H1 (cell line): Measurements from ENCODE around the gene DOCK11. TPM values are rescaled to one million over a fixed set of nuclear protein-coding genes. Genes with fewer than 3 reads are reported as not detected.

Experiments used
- CTCF ChIA-PET: fragments of 300-600 bp; sonication (Branson Sonifier 250); formaldehyde crosslinking; loops from one replicate; lab custom pipeline; 2021; ENCODE audit not compliant: partially characterized antibody; lab: Charles Lee
- POLR2A ChIA-PET: fragments of 300-600 bp; sonication (Branson Sonifier 250); formaldehyde crosslinking; loops from one replicate; lab custom pipeline; 2021; ENCODE audit warnings: inconsistent platforms; ENCODE audit not compliant: partially characterized antibody; lab: Charles Lee
- DNase-seq, 2 experiments: peaks; one replicate each; pipeline versions ENCODE4 v3.0.0 to v3.0.0-alpha.2; 2010 to 2022; ENCODE audit warnings: low spot score in 2 of 2, low read depth in 1 of 2, mixed read lengths in 1 of 2
- FAIRE-seq: peaks from 2 replicates; lab custom pipeline; 2011; peaks lifted over from hg19 to GRCh38; lab: Jason Lieb, UNC
- H2AFZ ChIP-seq: 2 replicates; pipeline ENCODE4 v1.8.1; 2012; ENCODE audit warnings: low read length, inconsistent platforms
- H2AK5ac ChIP-seq: 2 replicates; pipeline ENCODE4 v1.6.1; 2013; ENCODE audit warnings: low read depth, low read length
- H2BK120ac ChIP-seq: replicated peaks from 2 replicates; pipeline ENCODE3; 2013; ENCODE audit warnings: low read depth, low read length, inconsistent platforms
- H2BK12ac ChIP-seq: 2 replicates; pipeline ENCODE4 v1.6.1; 2013; ENCODE audit warnings: low read depth, low read length
- H2BK15ac ChIP-seq: 2 replicates; pipeline ENCODE4 v1.6.1; 2013; ENCODE audit warnings: low read length
- H2BK20ac ChIP-seq: 2 replicates; pipeline ENCODE4 v1.6.1; 2013; ENCODE audit warnings: low read length
- H2BK5ac ChIP-seq: 2 replicates; pipeline ENCODE4 v1.6.1; 2013; ENCODE audit warnings: low read depth, low read length
- H3K14ac ChIP-seq: 2 replicates; pipeline ENCODE4 v1.6.1; 2013; ENCODE audit warnings: inconsistent platforms; ENCODE audit not compliant: insufficient read length
- H3K18ac ChIP-seq: 2 replicates; pipeline ENCODE4 v1.6.1; 2013; ENCODE audit warnings: low read length; ENCODE audit errors: extremely low read depth
- H3K23ac ChIP-seq: 2 replicates; pipeline ENCODE4 v1.6.1; 2013; ENCODE audit warnings: inconsistent platforms; ENCODE audit not compliant: insufficient read length
- H3K23me2 ChIP-seq: 2 replicates; pipeline ENCODE4 v1.6.1; 2013; ENCODE audit warnings: low read depth, low read length
- H3K27ac ChIP-seq: 2 replicates; pipeline ENCODE4 v1.6.1; 2011; ENCODE audit warnings: low read depth, low read length, inconsistent platforms
- H3K27me3 ChIP-seq, 4 experiments: replicated peaks in 1 of 4; 1 replicate in 1 of 4; 2 replicates in 3 of 4; pipeline versions ENCODE4 v1.6.1 to v1.8.1; 2011 to 2013; ENCODE audit warnings: low read length in 3 of 4, mild to moderate bottlenecking in 3 of 4, inconsistent platforms in 2 of 4, mixed read lengths in 2 of 4, moderate library complexity in 1 of 4; ENCODE audit not compliant: control insufficient read depth in 3 of 4, insufficient read depth in 3 of 4; ENCODE audit errors: extremely low read depth in 1 of 4
- H3K36me3 ChIP-seq, 4 experiments: 2 replicates each; pipeline versions ENCODE4 v1.6.1 to v1.8.1; 2011 to 2013; ENCODE audit warnings: mild to moderate bottlenecking in 4 of 4, low read length in 3 of 4, moderate library complexity in 2 of 4, control low read depth in 1 of 4, inconsistent platforms in 1 of 4; ENCODE audit not compliant: insufficient read depth in 4 of 4, control insufficient read depth in 2 of 4
- H3K4ac ChIP-seq: replicated peaks from 2 replicates; pipeline ENCODE3; 2013; ENCODE audit warnings: low read length, low read depth, mixed read lengths, inconsistent platforms; ENCODE audit not compliant: insufficient read length
- H3K4me1 ChIP-seq, 4 experiments: replicated peaks in 1 of 4; 1 replicate in 1 of 4; 2 replicates in 3 of 4; pipeline versions ENCODE4 v1.6.1 to v1.8.1; 2011 to 2013; ENCODE audit warnings: low read length in 3 of 4, inconsistent platforms in 2 of 4, mixed read lengths in 1 of 4; ENCODE audit not compliant: insufficient read depth in 4 of 4, control insufficient read depth in 3 of 4
- H3K4me2 ChIP-seq, 2 experiments: 2 replicates each; pipeline versions ENCODE4 v1.6.1 to v1.8.1; 2011 to 2013; ENCODE audit warnings: low read depth in 2 of 2, low read length in 2 of 2, control low read depth in 1 of 2, inconsistent platforms in 1 of 2, mild to moderate bottlenecking in 1 of 2; ENCODE audit not compliant: insufficient read depth in 1 of 2
- H3K4me3 ChIP-seq, 4 experiments: fragments of 200-600, 300-600 bp in 1 of 4; sonication (generic), shearing (Covaris generic), sonication (Bioruptor Twin) in 1 of 4; 2 replicates each; pipeline versions ENCODE4 v1.5.1 to v1.8.1; 2011 to 2016; ENCODE audit warnings: low read length in 4 of 4, low read depth in 3 of 4, control low read depth in 2 of 4, inconsistent platforms in 2 of 4, mild to moderate bottlenecking in 2 of 4, mixed read lengths in 1 of 4, moderate library complexity in 1 of 4; ENCODE audit not compliant: insufficient read depth in 2 of 4; ENCODE audit errors: extremely low read depth in 1 of 4
- H3K56ac ChIP-seq: replicated peaks from 2 replicates; pipeline ENCODE3; 2013; ENCODE audit warnings: low read depth, mild to moderate bottlenecking, mixed read lengths, low read length, inconsistent platforms; ENCODE audit not compliant: insufficient read length
- H3K79me1 ChIP-seq: 2 replicates; pipeline ENCODE4 v1.6.1; 2013; ENCODE audit warnings: low read depth, low read length, control low read depth
- H3K79me2 ChIP-seq, 2 experiments: 2 replicates each; pipeline versions ENCODE4 v1.6.1 to v1.8.1; 2012 to 2013; ENCODE audit warnings: low read length in 2 of 2, mild to moderate bottlenecking in 2 of 2, inconsistent platforms in 1 of 2; ENCODE audit not compliant: insufficient read depth in 2 of 2, control insufficient read depth in 1 of 2
- H3K9ac ChIP-seq, 4 experiments: replicated peaks in 1 of 4; 1 replicate in 1 of 4; 2 replicates in 3 of 4; pipeline versions ENCODE4 v1.6.1 to v1.8.1; 2011 to 2013; ENCODE audit warnings: low read depth in 3 of 4, low read length in 3 of 4, control low read depth in 2 of 4, mild to moderate bottlenecking in 2 of 4, moderate library complexity in 2 of 4, inconsistent platforms in 1 of 4; ENCODE audit errors: extremely low read depth in 1 of 4
- H3K9me3 ChIP-seq, 2 experiments: 2 replicates each; pipeline versions ENCODE4 v1.6.1 to v1.8.1; 2012 to 2013; ENCODE audit warnings: mild to moderate bottlenecking in 2 of 2, moderate library complexity in 2 of 2, control low read depth in 1 of 2, inconsistent platforms in 1 of 2, low read depth in 1 of 2, low read length in 1 of 2, mixed read lengths in 1 of 2; ENCODE audit not compliant: insufficient read depth in 2 of 2
- H4K20me1 ChIP-seq, 2 experiments: replicated peaks in 1 of 2; 2 replicates each; pipeline versions ENCODE3 to v1.8.1; 2011 to 2013; ENCODE audit warnings: inconsistent platforms in 2 of 2, low read length in 2 of 2, mild to moderate bottlenecking in 1 of 2; ENCODE audit not compliant: insufficient read depth in 2 of 2, control insufficient read depth in 1 of 2
- H4K5ac ChIP-seq: 2 replicates; pipeline ENCODE4 v1.6.1; 2013; ENCODE audit warnings: low read length, low read depth, mixed read lengths, inconsistent platforms; ENCODE audit not compliant: insufficient read length
- H4K8ac ChIP-seq: 2 replicates; pipeline ENCODE4 v1.8.0; 2013; ENCODE audit warnings: mild to moderate bottlenecking, moderate library complexity, low read length, inconsistent platforms; ENCODE audit not compliant: insufficient read depth; ENCODE audit errors: extremely low read depth
- H4K91ac ChIP-seq: replicated peaks from 2 replicates; pipeline ENCODE3; 2013; ENCODE audit warnings: low read length, mixed read lengths, inconsistent platforms; ENCODE audit not compliant: insufficient read length
- ATF3 ChIP-seq: IDR thresholded peaks from 2 replicates; pipeline ENCODE4 v1.6.1; 2011; ENCODE audit warnings: low read depth, mild to moderate bottlenecking, low read length; ENCODE audit not compliant: insufficient read depth
- BRCA1 ChIP-seq: IDR thresholded peaks from 2 replicates; pipeline ENCODE4 v1.6.1; 2012; ENCODE audit warnings: low read depth, low read length, improper control_type of control experiment
- CEBPB ChIP-seq: IDR thresholded peaks from 2 replicates; pipeline ENCODE4 v1.6.1; 2012; ENCODE audit warnings: low read depth, low read length
- GABPA ChIP-seq: IDR thresholded peaks from 2 replicates; pipeline ENCODE4 v1.6.1; 2011; ENCODE audit warnings: mild to moderate bottlenecking, low read length, moderate library complexity, borderline replicate concordance; ENCODE audit not compliant: insufficient read depth
- GTF2F1 ChIP-seq: IDR thresholded peaks from 2 replicates; pipeline ENCODE4 v1.6.1; 2012; ENCODE audit warnings: low read depth, low read length, improper control_type of control experiment, borderline replicate concordance
- HDAC6 ChIP-seq: IDR thresholded peaks from one replicate; pipeline ENCODE4 v1.7.1; 2012; ENCODE audit warnings: low read depth, mild to moderate bottlenecking, inconsistent platforms, low read length, moderate library complexity
- MAX ChIP-seq: IDR thresholded peaks from 2 replicates; pipeline ENCODE4 v1.6.1; 2012; ENCODE audit warnings: inconsistent platforms
- RNF2 ChIP-seq: fragments of 200-900, 300-1000 bp; sonication (generic); IDR thresholded peaks from 2 replicates; pipeline ENCODE4 v1.7.1; 2016; ENCODE audit warnings: borderline replicate concordance, low read depth, mild to moderate bottlenecking, antibody characterized with exemption, low read length; ENCODE audit not compliant: poor library complexity, severe bottlenecking; ENCODE audit errors: missing control alignments
- SIRT6 ChIP-seq: IDR thresholded peaks from one replicate; pipeline ENCODE4 v1.7.1; 2012; ENCODE audit warnings: low read length, inconsistent platforms
- WGBS, 2 experiments: shearing (Covaris generic) in 1 of 2; methylation state at CpG; one replicate each; pipeline versions ENCODE4 v1.1.6 to v1.1.7; 2013 to 2015; ENCODE audit warnings: low lambda C conversion rate in 2 of 2, mixed read lengths in 2 of 2, inconsistent platforms in 1 of 2, low coverage in 1 of 2, missing lambda C conversion rate in 1 of 2; ENCODE audit not compliant: insufficient replicate concordance in 2 of 2, insufficient coverage in 1 of 2, insufficient read length in 1 of 2; ENCODE audit errors: extremely low coverage in 1 of 2, missing lambda C conversion rate in 1 of 2; 5-methylcytosine and 5-hydroxymethylcytosine counted together
- polyA plus RNA-seq, 7 experiments: library from polyadenylated mRNA; depleted of rRNA in 3 of 7; stranded (reverse) in 5 of 7; unstranded in 2 of 7; fragments of >200 nt in 5 of 7; fragments of 200-250 nt in 2 of 7; gene quantifications; 1 replicate in 5 of 7; 2 replicates in 1 of 7; 4 replicates in 1 of 7; pipeline versions ENCODE4 v1.2.1 to v1.2.3, GENCODE V29; 2011 to 2013; ENCODE audit warnings: missing spikeins in 2 of 7, mixed read lengths in 2 of 7
- total RNA-seq: library from RNA; stranded (reverse); fragmentation: NEBNext Ultra II Directional; extraction: Animal tissue kit (Norgen Biotek cat#: 25700); gene quantifications from 2 replicates; pipeline ENCODE4 v1.2.1, GENCODE V29; 2021
- TF ChIP-seq, protein P1 (sequence below), 3 experiments: IDR thresholded peaks; 1 replicate in 2 of 3; 2 replicates in 1 of 3; pipeline versions ENCODE4 v1.5.1 to v1.6.1; 2011; ENCODE audit warnings: low read length in 3 of 3, mild to moderate bottlenecking in 3 of 3, inconsistent platforms in 2 of 3, low read depth in 1 of 3, moderate library complexity in 1 of 3; ENCODE audit not compliant: insufficient read depth in 1 of 3; ENCODE audit errors: control extremely low read depth in 1 of 3

DOCK11 gene
- total and polyA plus RNA-seq, 2 of the 8 experiments (the other 6 are each of a cell fraction or from before 2014, with no cell fraction given), result 4.9 to 12.0 TPM

DNA sequence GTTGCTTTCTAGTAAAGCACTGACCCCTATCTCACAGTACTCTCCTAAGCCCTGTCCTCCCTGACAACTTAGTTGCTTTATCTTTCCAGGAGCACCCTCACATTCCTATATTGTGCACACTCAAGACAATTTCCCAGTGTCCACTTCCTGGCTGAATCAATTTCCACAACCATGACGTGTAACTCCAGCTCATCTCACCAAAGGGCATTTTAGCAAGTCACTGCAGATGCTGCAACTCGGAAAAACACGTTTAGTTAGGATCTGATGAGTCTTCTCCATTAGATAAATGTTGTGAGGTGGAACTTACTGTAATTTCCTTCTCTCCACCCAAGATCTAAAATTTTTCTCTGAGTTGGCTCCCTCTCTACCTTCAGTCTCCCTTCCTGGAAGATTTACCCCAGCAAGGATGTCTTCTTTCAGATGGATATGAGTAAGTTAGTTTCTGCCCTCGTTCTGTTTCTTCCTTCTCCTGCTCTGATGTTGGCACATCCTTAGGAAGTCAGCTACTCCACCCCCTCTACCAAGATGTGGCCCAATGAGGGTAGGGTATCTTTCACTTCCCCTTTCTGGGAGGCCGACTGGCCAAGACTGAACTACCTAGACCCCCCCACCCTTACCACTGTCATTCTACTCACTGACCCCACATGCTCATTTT lies 203.0 kb downstream of the DOCK11 start:
- Histone ChIP-seq H2BK15ac (no peak overlapping the region), H2BK120ac (no peak overlapping the region), H2BK20ac (no peak overlapping the region), H3K9ac (no peak overlapping the region), H3K18ac (no peak overlapping the region), H3K4me1 (no peaks in the 10 kb centered on the region), H2AK5ac (no peak overlapping the region), H3K9me3 (no peaks in the 10 kb centered on the region), H3K79me1 (no peaks in the 10 kb centered on the region), H2BK12ac (no peak overlapping the region), H3K36me3 (no peaks in the 10 kb centered on the region), H3K23ac (no peak overlapping the region), H3K4me2 (no peak overlapping the region), H3K14ac (no peak overlapping the region), H4K5ac (no peak overlapping the region), H3K4me3 (no peak overlapping the region), H4K20me1 (no peaks in the 10 kb centered on the region), H2AFZ (no peak overlapping the region), H3K23me2 (no peaks in the 10 kb centered on the region), H4K8ac (no peak overlapping the region), H3K27ac (no peak overlapping the region), H4K91ac (no peak overlapping the region), H3K56ac (no peak overlapping the region), H3K27me3 (no peaks in the 10 kb centered on the region), H3K4ac (no peak overlapping the region), H2BK5ac (no peak overlapping the region), H3K79me2 (no peaks in the 10 kb centered on the region)
- FAIRE-seq, result no peak
- ChIA-PET CTCF (no interaction called here), POLR2A (no interaction called here)
- DNase-seq, result no peak
- 91% methylated on average over 5 of the region's 5 CpGs; no CpG with 5 or more reads in 1 of the 2 experiments for WGBS, 2 experiments
- TF ChIP-seq SIRT6 (no peak), GTF2F1 (no peak), BRCA1 (no peak), RNF2 (no peak), HDAC6 (no peak), ATF3 (no peak), GABPA (no peak), CEBPB (no peak), MAX (no peak)
- TF ChIP-seq, protein P1, sequence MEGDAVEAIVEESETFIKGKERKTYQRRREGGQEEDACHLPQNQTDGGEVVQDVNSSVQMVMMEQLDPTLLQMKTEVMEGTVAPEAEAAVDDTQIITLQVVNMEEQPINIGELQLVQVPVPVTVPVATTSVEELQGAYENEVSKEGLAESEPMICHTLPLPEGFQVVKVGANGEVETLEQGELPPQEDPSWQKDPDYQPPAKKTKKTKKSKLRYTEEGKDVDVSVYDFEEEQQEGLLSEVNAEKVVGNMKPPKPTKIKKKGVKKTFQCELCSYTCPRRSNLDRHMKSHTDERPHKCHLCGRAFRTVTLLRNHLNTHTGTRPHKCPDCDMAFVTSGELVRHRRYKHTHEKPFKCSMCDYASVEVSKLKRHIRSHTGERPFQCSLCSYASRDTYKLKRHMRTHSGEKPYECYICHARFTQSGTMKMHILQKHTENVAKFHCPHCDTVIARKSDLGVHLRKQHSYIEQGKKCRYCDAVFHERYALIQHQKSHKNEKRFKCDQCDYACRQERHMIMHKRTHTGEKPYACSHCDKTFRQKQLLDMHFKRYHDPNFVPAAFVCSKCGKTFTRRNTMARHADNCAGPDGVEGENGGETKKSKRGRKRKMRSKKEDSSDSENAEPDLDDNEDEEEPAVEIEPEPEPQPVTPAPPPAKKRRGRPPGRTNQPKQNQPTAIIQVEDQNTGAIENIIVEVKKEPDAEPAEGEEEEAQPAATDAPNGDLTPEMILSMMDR (IDR thresholded peaks at IDR 0.05; ENCODE audit: control extremely low read depth in 1 of 3, insufficient read depth in 1 of 3, low read depth in 1 of 3, low read length in 3 of 3), result no peak
